WERI-Rb-1 (cell line): ENCODE data around the gene GOLGA6L2.
"Not testable (repeated sequence)": the region's sequence is repeated elsewhere in the genome, so short reads cannot be mapped to it uniquely, and the experiment has no call there.

Experiments used
- DNase-seq: peaks from one replicate; pipeline ENCODE4 v3.0.0-alpha.2; 2020
- H3K27ac ChIP-seq: fragments of 250-450 bp; sonication (Bioruptor Pico); 2 replicates; pipeline ENCODE4 v1.5.1; 2020; ENCODE audit warnings: mild to moderate bottlenecking, moderate library complexity
- H3K27me3 ChIP-seq: fragments of 250-450 bp; sonication (Bioruptor Pico); 2 replicates; pipeline ENCODE4 v1.5.1; 2021; ENCODE audit warnings: mild to moderate bottlenecking, low read depth, moderate library complexity; ENCODE audit not compliant: insufficient read depth, severe bottlenecking
- H3K36me3 ChIP-seq: fragments of 250-450 bp; sonication (Bioruptor Pico); 2 replicates; pipeline ENCODE4 v1.5.1; 2020; ENCODE audit warnings: mild to moderate bottlenecking, moderate library complexity
- H3K4me3 ChIP-seq: 2 replicates; pipeline ENCODE4 v1.5.1; 2011; ENCODE audit warnings: low read depth, mild to moderate bottlenecking, control low read depth, low read length
- H3K9me3 ChIP-seq: fragments of 250-450 bp; sonication (Bioruptor Pico); 2 replicates; pipeline ENCODE4 v1.5.1; 2021; ENCODE audit warnings: mild to moderate bottlenecking, moderate library complexity; ENCODE audit not compliant: severe bottlenecking
- TF ChIP-seq, protein P1 (sequence below): IDR thresholded peaks from 2 replicates; pipeline ENCODE4 v1.5.1; 2011; ENCODE audit warnings: low read depth, mild to moderate bottlenecking, control low read depth, inconsistent platforms, low read length

Gene GOLGA6L2

DNA sequence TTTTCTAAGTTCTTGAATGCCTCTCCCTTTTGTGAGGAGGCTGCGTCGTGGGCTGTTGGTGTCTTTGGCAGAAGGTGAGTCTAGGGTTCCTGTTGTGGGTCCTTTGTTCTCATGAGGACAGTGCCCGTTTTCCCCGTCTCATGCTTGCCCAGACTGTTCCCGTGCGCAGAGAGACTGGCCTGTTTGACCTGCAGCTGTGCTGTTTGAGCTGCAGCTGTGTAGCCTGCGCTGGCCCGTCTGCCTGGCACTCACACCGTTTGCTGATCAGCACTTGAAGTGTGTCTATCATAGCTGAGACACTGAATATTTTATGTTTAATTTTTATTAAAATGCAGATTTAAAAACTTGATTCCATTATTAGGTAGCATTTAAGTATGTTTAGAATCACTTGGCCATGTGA is 9.9 kb downstream of the GOLGA6L2 start:
- H3K27ac ChIP-seq = no peak overlapping the region
- H3K36me3 ChIP-seq = no peaks in the 10 kb centered on the region
- TF ChIP-seq, protein P1, sequence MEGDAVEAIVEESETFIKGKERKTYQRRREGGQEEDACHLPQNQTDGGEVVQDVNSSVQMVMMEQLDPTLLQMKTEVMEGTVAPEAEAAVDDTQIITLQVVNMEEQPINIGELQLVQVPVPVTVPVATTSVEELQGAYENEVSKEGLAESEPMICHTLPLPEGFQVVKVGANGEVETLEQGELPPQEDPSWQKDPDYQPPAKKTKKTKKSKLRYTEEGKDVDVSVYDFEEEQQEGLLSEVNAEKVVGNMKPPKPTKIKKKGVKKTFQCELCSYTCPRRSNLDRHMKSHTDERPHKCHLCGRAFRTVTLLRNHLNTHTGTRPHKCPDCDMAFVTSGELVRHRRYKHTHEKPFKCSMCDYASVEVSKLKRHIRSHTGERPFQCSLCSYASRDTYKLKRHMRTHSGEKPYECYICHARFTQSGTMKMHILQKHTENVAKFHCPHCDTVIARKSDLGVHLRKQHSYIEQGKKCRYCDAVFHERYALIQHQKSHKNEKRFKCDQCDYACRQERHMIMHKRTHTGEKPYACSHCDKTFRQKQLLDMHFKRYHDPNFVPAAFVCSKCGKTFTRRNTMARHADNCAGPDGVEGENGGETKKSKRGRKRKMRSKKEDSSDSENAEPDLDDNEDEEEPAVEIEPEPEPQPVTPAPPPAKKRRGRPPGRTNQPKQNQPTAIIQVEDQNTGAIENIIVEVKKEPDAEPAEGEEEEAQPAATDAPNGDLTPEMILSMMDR = no peak
- H3K27me3 ChIP-seq = peaks cover 2% of the 10 kb centered on the region
- no peak for DNase-seq
- no peak overlapping the region for H3K4me3 ChIP-seq
- no peaks in the 10 kb centered on the region for H3K9me3 ChIP-seq

DNA sequence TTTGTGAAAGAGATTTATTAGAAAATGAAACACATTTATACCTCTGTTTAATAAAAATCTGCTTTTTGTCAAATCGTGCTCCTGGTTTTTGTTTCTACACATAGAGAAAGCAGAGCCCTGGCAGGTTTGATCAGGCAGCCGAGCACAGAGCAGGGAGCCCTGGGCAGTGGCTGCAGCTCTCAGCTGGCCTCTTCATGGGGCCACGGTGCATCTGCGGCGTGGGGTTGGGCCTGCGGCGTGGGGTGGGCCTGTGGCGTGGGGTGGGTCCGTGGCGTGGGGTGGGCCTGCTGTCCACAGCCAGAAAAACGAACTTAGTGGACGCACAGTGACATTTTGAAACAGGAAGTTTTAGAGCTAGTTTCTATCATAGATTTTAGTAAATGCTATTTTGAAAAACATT is 10.6 kb downstream of the GOLGA6L2 start:
- peaks cover 2% of the 10 kb centered on the region for H3K27me3 ChIP-seq
- TF ChIP-seq, protein P1 = no peak
- H3K27ac ChIP-seq = no peak overlapping the region
- H3K36me3 ChIP-seq = no peaks in the 10 kb centered on the region
- H3K4me3 ChIP-seq = no peak overlapping the region
- DNase-seq = no peak
- H3K9me3 ChIP-seq = no peaks in the 10 kb centered on the region

DNA sequence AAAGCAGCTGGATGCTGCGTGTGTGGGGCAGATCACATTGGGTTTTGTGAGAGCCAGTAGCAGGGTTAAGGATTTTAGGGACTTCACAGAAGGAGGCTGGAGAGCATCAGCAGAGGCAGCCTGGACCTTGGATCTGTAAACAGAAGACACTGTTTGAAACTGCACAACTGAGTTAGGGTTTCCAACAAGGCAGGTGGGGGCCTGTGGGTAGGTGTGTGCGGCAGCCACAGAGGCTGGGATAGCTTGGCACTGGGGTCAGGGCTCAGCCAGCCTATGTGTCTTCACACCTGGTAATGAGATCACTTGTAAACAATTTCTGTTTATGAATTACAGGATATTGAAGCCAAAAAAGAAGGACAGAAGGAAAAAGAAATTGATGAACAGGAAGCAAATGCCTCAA is 12.3 kb downstream of the GOLGA6L2 start:
- not testable (repeated sequence) for H3K9me3 ChIP-seq, DNase-seq, H3K27me3 ChIP-seq, H3K27ac ChIP-seq, H3K4me3 ChIP-seq, H3K36me3 ChIP-seq

DNA sequence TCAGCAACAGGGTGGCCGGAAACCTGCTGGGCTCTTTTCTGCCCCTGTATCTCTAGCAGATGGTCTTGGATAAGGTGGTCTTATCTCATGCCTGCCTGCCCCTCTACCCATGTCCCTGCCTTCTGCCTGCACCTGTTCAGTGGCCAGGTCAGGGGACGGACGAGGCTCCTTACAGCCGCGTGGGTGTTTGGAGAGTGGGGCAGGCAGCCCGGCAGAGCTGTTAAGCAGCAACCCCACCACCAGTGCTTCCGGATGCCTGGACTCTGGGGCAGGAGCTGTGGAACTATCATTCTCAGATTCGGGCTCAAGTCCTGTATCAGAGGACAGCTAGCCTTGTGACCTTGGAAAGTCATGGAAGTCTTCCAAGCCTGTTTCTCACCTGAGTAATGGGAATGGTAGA is 21.7 kb downstream of the GOLGA6L2 start:
- H3K4me3 ChIP-seq, H3K27me3 ChIP-seq, H3K9me3 ChIP-seq, H3K27ac ChIP-seq, H3K36me3 ChIP-seq, DNase-seq: not testable (repeated sequence)

DNA sequence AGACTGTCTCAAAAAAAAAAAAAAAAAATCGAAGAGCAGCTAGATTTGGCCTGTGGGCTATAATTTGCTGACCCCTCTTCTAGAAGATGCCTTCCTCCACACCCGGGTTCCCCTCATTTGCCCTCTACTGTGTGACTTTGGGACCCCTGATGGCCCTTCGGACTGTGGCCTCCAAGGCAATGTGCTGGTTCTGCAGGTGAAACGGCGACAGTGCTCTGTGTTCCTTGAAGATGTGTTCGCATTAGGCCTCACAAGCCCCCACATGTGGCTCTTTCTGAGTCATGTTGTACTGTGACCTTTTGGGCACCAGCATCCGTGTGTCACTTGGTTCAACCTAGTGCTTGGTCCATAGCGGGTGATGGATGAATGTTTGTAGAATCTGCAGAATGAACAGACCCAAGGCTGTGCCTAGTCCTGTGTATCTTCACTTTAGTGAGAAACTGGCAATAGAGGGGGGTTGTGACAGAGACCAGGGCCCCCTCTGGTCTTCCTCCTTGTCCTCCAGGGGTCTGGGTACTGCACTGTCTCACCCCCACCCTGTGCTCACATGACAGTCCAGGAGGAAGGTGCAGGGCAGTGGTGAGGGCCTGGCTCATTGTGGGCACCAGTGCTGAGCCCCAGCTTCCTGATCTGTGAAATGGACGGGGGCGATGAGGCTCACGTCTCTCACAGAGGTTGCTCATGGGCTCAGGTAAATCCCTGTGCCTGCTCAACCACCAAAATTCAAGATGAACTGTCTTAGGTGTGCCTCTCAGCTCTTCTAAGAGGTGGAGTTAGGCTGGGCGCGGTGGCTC is 22.7 kb downstream of the GOLGA6L2 start:
- Histone ChIP-seq H3K9me3 (no peaks in the 10 kb centered on the region), H3K4me3 (no peak overlapping the region), H3K27me3 (no peaks in the 10 kb centered on the region), H3K27ac (no peak overlapping the region), H3K36me3 (no peaks in the 10 kb centered on the region)
- TF ChIP-seq, protein P1 = no peak
- no peak for DNase-seq

DNA sequence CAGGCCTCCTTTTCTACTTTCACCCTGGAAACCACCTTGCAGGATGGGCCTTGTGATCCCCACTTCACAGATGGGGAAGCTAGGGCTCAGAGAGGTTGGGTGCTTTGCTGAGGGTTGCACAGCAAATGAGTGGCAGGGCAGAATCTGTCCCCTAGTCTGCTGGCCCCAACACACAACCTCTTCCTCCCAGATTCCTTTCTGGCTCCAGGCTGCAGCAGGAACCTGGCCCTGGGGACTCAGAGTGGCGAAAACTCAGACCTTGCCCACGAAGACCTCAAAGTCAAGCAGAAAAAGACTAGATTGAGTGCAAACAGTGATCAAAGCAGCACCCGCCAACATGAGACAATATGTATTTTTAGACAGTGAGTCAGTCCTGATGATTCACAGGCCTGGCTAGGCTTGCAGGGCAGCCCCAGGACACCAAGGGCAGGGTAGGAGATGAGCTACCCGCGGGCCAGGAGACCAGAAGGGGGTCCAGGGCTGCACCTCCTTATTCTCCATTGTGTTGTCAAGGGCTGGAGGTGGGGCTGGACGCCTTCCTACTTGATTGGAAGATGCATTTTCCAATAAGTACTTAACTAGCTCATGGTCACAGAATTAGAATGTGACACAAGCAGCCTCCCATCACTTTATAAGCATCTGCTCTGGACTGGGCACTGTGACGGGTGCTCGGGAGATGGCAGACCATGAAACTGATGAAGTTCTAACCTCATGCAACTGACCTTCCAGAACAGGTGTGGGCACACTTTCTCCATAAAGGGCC is 23.9 kb downstream of the GOLGA6L2 start:
- Histone ChIP-seq H3K4me3 (no peak overlapping the region), H3K9me3 (no peaks in the 10 kb centered on the region), H3K27me3 (no peaks in the 10 kb centered on the region), H3K27ac (no peak overlapping the region), H3K36me3 (no peaks in the 10 kb centered on the region)
- DNase-seq = no peak
- TF ChIP-seq, protein P1 = no peak
